ENCODE data around the gene MAGI2. TPM values are rescaled to one million over a fixed set of nuclear protein-coding genes. Genes with fewer than 3 reads are reported as not detected.

MAGI2 gene
- total RNA-seq, 1 experiment from 2014 or later: 0.25 TPM

DNA sequence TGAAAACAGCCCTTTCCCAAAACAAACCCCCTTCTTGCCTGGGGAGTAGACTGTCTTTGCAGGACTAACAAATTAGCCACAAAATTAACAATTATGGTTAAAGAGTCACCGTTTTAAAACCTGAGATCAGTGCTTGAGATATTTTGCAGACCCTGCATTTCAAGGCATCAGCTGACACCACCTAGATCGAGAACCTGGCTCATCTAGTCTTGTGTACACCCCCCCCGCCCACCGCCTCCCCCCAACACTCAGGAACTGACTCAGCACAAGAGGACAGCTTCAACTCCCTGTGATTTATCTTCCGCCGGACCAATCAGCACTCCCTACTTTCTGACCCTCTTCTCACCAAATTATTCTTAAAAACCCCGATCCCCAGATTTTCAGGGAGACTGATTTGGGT lies 917.8 kb downstream of the MAGI2 start:
- Histone ChIP-seq H3K36me3 (ENCODE audit: control insufficient read depth, insufficient read depth, low read length) (no peaks in the 10 kb centered on the region), H3K4me3 (ENCODE audit: low read depth, low read length) (no peak overlapping the region), H3K4me1 (no peaks in the 10 kb centered on the region), H3K9me3 (no peaks in the 10 kb centered on the region), H3K27me3 (replicated peaks; ENCODE audit: control insufficient read depth, insufficient read depth, low read length) (no peaks in the 10 kb centered on the region)
- peaks cover 11% of the 10 kb centered on the region for H3K9me3 Mint-ChIP-seq (ENCODE audit: unreplicated experiment)
- DNase-seq: no peak
- no peaks in the 10 kb centered on the region for H3K36me3 Mint-ChIP-seq (ENCODE audit: insufficient read depth, unreplicated experiment)
- peaks cover 5% of the 10 kb centered on the region for H3K27me3 Mint-ChIP-seq (ENCODE audit: insufficient read depth, unreplicated experiment)
- CTCF ChIA-PET: no interaction called here
- TF ChIP-seq, protein P1, sequence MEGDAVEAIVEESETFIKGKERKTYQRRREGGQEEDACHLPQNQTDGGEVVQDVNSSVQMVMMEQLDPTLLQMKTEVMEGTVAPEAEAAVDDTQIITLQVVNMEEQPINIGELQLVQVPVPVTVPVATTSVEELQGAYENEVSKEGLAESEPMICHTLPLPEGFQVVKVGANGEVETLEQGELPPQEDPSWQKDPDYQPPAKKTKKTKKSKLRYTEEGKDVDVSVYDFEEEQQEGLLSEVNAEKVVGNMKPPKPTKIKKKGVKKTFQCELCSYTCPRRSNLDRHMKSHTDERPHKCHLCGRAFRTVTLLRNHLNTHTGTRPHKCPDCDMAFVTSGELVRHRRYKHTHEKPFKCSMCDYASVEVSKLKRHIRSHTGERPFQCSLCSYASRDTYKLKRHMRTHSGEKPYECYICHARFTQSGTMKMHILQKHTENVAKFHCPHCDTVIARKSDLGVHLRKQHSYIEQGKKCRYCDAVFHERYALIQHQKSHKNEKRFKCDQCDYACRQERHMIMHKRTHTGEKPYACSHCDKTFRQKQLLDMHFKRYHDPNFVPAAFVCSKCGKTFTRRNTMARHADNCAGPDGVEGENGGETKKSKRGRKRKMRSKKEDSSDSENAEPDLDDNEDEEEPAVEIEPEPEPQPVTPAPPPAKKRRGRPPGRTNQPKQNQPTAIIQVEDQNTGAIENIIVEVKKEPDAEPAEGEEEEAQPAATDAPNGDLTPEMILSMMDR (IDR thresholded peaks at IDR 0.05; ENCODE audit: insufficient read depth in 1 of 2, low read depth in 1 of 2, low read length in 1 of 2, severe bottlenecking in 1 of 2, unreplicated experiment in 1 of 2): no peak
- intact Hi-C loops (cut with micrococcal nuclease; ENCODE audit: unreplicated experiment): no loop called here
- BruUV-seq (replicated peaks): no TSS peak
- H3K27ac Mint-ChIP-seq (ENCODE audit: unreplicated experiment): no peak overlapping the region
- no peak overlapping the region for H3K4me3 Mint-ChIP-seq (ENCODE audit: unreplicated experiment)
- no peaks in the 10 kb centered on the region for H3K4me1 Mint-ChIP-seq (ENCODE audit: low read depth, unreplicated experiment)
- POLR2A ChIA-PET: no interaction called here

DNA sequence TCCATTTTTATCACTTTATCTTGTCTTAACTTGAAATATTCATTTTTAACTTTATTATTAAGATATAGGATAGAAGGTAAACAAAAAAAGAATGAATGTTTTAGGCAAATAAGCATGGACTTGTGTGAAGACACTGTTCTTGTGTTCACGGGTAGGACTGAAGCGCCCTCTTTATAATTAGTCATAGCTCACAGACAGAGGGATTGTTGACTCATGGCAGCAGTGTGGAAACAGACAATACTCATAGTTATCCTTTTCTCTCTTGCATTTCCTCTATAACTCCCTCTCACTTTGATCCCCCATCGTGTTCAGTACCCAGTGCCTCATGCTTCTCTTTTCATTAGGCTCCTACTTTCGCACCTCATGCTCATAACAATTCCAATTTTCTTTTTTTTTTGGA lies 923.1 kb downstream of the MAGI2 start:
- H3K9me3 ChIP-seq: no peaks in the 10 kb centered on the region
- intact Hi-C loops (cut with micrococcal nuclease; ENCODE audit: unreplicated experiment): no loop called here
- Mint-ChIP-seq H3K4me1 (ENCODE audit: low read depth, unreplicated experiment) (no peaks in the 10 kb centered on the region), H3K4me3 (ENCODE audit: unreplicated experiment) (no peak overlapping the region), H3K27me3 (ENCODE audit: insufficient read depth, unreplicated experiment) (no peaks in the 10 kb centered on the region), H3K27ac (ENCODE audit: unreplicated experiment) (no peak overlapping the region), H3K36me3 (ENCODE audit: insufficient read depth, unreplicated experiment) (no peaks in the 10 kb centered on the region), H3K9me3 (ENCODE audit: unreplicated experiment) (no peaks in the 10 kb centered on the region)
- no peaks in the 10 kb centered on the region for H3K27me3 ChIP-seq (replicated peaks; ENCODE audit: control insufficient read depth, insufficient read depth, low read length)
- DNase-seq: no peak
- no peaks in the 10 kb centered on the region for H3K4me1 ChIP-seq
- H3K4me3 ChIP-seq (ENCODE audit: low read depth, low read length): no peak overlapping the region
- TF ChIP-seq, protein P1 (IDR thresholded peaks at IDR 0.05; ENCODE audit: insufficient read depth in 1 of 2, low read depth in 1 of 2, low read length in 1 of 2, severe bottlenecking in 1 of 2, unreplicated experiment in 1 of 2): no peak
- ChIA-PET CTCF (no interaction called here), POLR2A (no interaction called here)
- H3K36me3 ChIP-seq (ENCODE audit: control insufficient read depth, insufficient read depth, low read length): no peaks in the 10 kb centered on the region
- BruUV-seq (replicated peaks): no TSS peak

DNA sequence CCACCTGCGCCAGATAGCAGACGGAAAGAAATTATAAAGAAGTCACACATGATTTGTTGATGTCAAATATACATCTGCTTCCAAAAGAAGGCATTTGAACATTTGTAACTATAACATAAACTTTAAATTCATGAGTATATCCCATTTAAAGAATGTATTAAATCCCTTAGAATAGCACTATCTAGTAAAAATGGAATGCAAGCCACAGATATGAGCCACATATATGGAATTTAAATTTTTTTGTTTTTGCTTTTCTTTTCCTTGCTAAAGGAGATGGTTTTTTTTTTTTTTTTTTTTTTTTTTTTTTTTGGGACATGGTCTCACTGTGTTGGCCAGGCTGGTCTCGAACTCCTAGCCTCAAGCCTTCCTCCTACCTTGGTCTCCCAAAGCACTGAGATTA lies 924.1 kb downstream of the MAGI2 start:
- no peak for DNase-seq
- H3K27ac Mint-ChIP-seq (ENCODE audit: unreplicated experiment): no peak overlapping the region
- Histone ChIP-seq H3K36me3 (ENCODE audit: control insufficient read depth, insufficient read depth, low read length) (no peaks in the 10 kb centered on the region), H3K27me3 (replicated peaks; ENCODE audit: control insufficient read depth, insufficient read depth, low read length) (no peaks in the 10 kb centered on the region), H3K4me1 (no peaks in the 10 kb centered on the region), H3K4me3 (ENCODE audit: low read depth, low read length) (no peak overlapping the region), H3K9me3 (no peaks in the 10 kb centered on the region)
- POLR2A ChIA-PET: no interaction called here
- H3K27me3 Mint-ChIP-seq (ENCODE audit: insufficient read depth, unreplicated experiment): no peaks in the 10 kb centered on the region
- intact Hi-C loops (cut with micrococcal nuclease; ENCODE audit: unreplicated experiment): no loop called here
- no peaks in the 10 kb centered on the region for H3K4me1 Mint-ChIP-seq (ENCODE audit: low read depth, unreplicated experiment)
- H3K4me3 Mint-ChIP-seq (ENCODE audit: unreplicated experiment): no peak overlapping the region
- no peaks in the 10 kb centered on the region for H3K36me3 Mint-ChIP-seq (ENCODE audit: insufficient read depth, unreplicated experiment)
- TF ChIP-seq, protein P1 (IDR thresholded peaks at IDR 0.05; ENCODE audit: insufficient read depth in 1 of 2, low read depth in 1 of 2, low read length in 1 of 2, severe bottlenecking in 1 of 2, unreplicated experiment in 1 of 2): no peak
- no peaks in the 10 kb centered on the region for H3K9me3 Mint-ChIP-seq (ENCODE audit: unreplicated experiment)
- BruUV-seq (replicated peaks): no TSS peak
- CTCF ChIA-PET: no interaction called here
